Panc1 (cell line): ENCODE data around the gene VASH2. TPM values are rescaled to one million over a fixed set of nuclear protein-coding genes. Genes with fewer than 3 reads are reported as not detected.

Experiments
- ATAC-seq: fragments of 200-7000 bp; cut with Tn5 transposase; 2 replicates; pipeline ENCODE4 v1.9.1; 2020; ENCODE audit warnings: mild to moderate bottlenecking, moderate library complexity
- BruUV-seq: library from RNA; stranded (reverse); fragments of 400-500 nt; replicated peaks from 2 replicates; lab custom pipeline; 2021; lab: Mats Ljungman, UMichigan
- CTCF ChIA-PET: fragments of 300-600 bp; sonication (Branson Sonifier 250); formaldehyde crosslinking; loops from one replicate; lab custom pipeline; 2022; ENCODE audit warnings: antibody characterized with exemption; lab: Charles Lee
- POLR2A ChIA-PET: fragments of 300-600 bp; sonication (Branson Sonifier 250); formaldehyde crosslinking; loops from one replicate; lab custom pipeline; 2022; ENCODE audit warnings: antibody characterized with exemption; lab: Charles Lee
- DNase-seq: peaks from one replicate; pipeline ENCODE4 v3.0.0-alpha.2; 2010; ENCODE audit warnings: low read depth, low spot score
- H3K27ac ChIP-seq: 2 replicates; pipeline ENCODE4 v1.5.1; 2011; ENCODE audit warnings: mild to moderate bottlenecking, low read length, inconsistent platforms
- H3K27me3 ChIP-seq: fragments of 200-500 bp; sonication (Bioruptor generic); 2 replicates; pipeline ENCODE4 v1.6.0; 2014; ENCODE audit warnings: low read length, inconsistent platforms; ENCODE audit not compliant: control insufficient read depth, insufficient read depth
- H3K36me3 ChIP-seq: fragments of 200-500 bp; sonication (Bioruptor generic); 2 replicates; pipeline ENCODE4 v1.5.1; 2014; ENCODE audit warnings: inconsistent platforms, mild to moderate bottlenecking, low read length, moderate library complexity; ENCODE audit not compliant: control insufficient read depth, insufficient read depth
- H3K4me1 ChIP-seq: 2 replicates; pipeline ENCODE4 v1.5.1; 2011; ENCODE audit warnings: inconsistent platforms, mild to moderate bottlenecking, low read length, moderate library complexity; ENCODE audit not compliant: control insufficient read depth, insufficient read depth
- H3K4me3 ChIP-seq, 2 experiments: 2 replicates each; pipeline ENCODE4 v1.5.1; 2011 to 2012; ENCODE audit warnings: low read depth in 2 of 2, low read length in 2 of 2, mild to moderate bottlenecking in 2 of 2, inconsistent platforms in 1 of 2, moderate library complexity in 1 of 2
- H3K9me3 ChIP-seq: fragments of 200-500 bp; sonication (Bioruptor generic); 2 replicates; pipeline ENCODE4 v1.5.1; 2014; ENCODE audit warnings: low read depth, mild to moderate bottlenecking, inconsistent platforms, low read length, moderate library complexity; ENCODE audit not compliant: control insufficient read depth, insufficient read depth
- CTCF ChIP-seq: fragments of 450-650 bp; IDR thresholded peaks from 2 replicates; pipeline ENCODE4 v1.5.1; 2017; ENCODE audit warnings: mild to moderate bottlenecking
- POLR2AphosphoS5 ChIP-seq: IDR thresholded peaks from 2 replicates; pipeline ENCODE4 v1.6.1; 2012; ENCODE audit warnings: mild to moderate bottlenecking, low read depth, low read length, moderate library complexity
- SIN3A ChIP-seq: IDR thresholded peaks from 2 replicates; pipeline ENCODE4 v1.6.1; 2012; ENCODE audit warnings: low read depth, mild to moderate bottlenecking, low read length, moderate library complexity, borderline replicate concordance; ENCODE audit not compliant: insufficient read depth
- TCF7L2 ChIP-seq: IDR thresholded peaks from 2 replicates; pipeline ENCODE4 v1.6.1; 2011; ENCODE audit warnings: mild to moderate bottlenecking, low read depth, low read length, inconsistent platforms
- in situ Hi-C: cut with HindIII; loops from 2 replicates; pipeline ENCODE4 v1.10.0; 2016; ENCODE audit warnings: low sequenced_read_pairs, low pct_unique_long_range_greater_than_20kb
- intact Hi-C: fragments of 100-400 bp; cut with micrococcal nuclease; formaldehyde crosslinking; loops from one replicate; pipeline ENCODE4 v1.10.0; 2022; ENCODE audit not compliant: unreplicated experiment
- total RNA-seq: library from RNA; stranded (reverse); gene quantifications from one replicate; pipeline ENCODE4 v1.2.1, GENCODE V29; 2021; ENCODE audit not compliant: unreplicated experiment
- TF ChIP-seq, protein P1 (sequence below), 2 experiments: IDR thresholded peaks; 2 replicates each; pipeline ENCODE4 v1.6.1; 2011 to 2012; ENCODE audit warnings: low read depth in 2 of 2, control low read depth in 1 of 2, low read length in 1 of 2, mild to moderate bottlenecking in 1 of 2, moderate library complexity in 1 of 2; ENCODE audit not compliant: insufficient read depth in 1 of 2

The VASH2 gene
- total RNA-seq, 1 experiment from 2014 or later, result 1.7 TPM

GRCh38 chr1:212977781-212978645, 27.7 kb downstream of the VASH2 start:
- in situ Hi-C loops, result no loop called here
- no peaks in the 10 kb centered on the region for H3K4me1 ChIP-seq
- no peak overlapping the region for H3K4me3 ChIP-seq
- no peaks in the 10 kb centered on the region for H3K36me3 ChIP-seq
- H3K27me3 ChIP-seq, result no peaks in the 10 kb centered on the region
- TF ChIP-seq POLR2AphosphoS5, result no peak
- no peak for TF ChIP-seq SIN3A
- TF ChIP-seq, protein P1, sequence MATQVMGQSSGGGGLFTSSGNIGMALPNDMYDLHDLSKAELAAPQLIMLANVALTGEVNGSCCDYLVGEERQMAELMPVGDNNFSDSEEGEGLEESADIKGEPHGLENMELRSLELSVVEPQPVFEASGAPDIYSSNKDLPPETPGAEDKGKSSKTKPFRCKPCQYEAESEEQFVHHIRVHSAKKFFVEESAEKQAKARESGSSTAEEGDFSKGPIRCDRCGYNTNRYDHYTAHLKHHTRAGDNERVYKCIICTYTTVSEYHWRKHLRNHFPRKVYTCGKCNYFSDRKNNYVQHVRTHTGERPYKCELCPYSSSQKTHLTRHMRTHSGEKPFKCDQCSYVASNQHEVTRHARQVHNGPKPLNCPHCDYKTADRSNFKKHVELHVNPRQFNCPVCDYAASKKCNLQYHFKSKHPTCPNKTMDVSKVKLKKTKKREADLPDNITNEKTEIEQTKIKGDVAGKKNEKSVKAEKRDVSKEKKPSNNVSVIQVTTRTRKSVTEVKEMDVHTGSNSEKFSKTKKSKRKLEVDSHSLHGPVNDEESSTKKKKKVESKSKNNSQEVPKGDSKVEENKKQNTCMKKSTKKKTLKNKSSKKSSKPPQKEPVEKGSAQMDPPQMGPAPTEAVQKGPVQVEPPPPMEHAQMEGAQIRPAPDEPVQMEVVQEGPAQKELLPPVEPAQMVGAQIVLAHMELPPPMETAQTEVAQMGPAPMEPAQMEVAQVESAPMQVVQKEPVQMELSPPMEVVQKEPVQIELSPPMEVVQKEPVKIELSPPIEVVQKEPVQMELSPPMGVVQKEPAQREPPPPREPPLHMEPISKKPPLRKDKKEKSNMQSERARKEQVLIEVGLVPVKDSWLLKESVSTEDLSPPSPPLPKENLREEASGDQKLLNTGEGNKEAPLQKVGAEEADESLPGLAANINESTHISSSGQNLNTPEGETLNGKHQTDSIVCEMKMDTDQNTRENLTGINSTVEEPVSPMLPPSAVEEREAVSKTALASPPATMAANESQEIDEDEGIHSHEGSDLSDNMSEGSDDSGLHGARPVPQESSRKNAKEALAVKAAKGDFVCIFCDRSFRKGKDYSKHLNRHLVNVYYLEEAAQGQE (IDR thresholded peaks at IDR 0.05; ENCODE audit: insufficient read depth in 1 of 2, low read depth in 2 of 2, low read length in 1 of 2), result no peak
- TF ChIP-seq CTCF, result no peak
- TF ChIP-seq TCF7L2, result no peak
- no peaks in the 10 kb centered on the region for H3K9me3 ChIP-seq
- intact Hi-C loops, result no loop called here
- CTCF ChIA-PET, result interaction anchor here (0.5 kb wide), 1 partner anchor 226 kb away, joined by 5 read pairs; no protein-coding TSS in a partner anchor
- BruUV-seq, result no TSS peak
- POLR2A ChIA-PET, result no interaction called here
- H3K27ac ChIP-seq, result no peak overlapping the region
- ATAC-seq, result no peak
- DNase-seq, result no peak

GRCh38 chr1:212979340-212980122, 29.2 kb downstream of the VASH2 start:
- Histone ChIP-seq H3K27ac (no peak overlapping the region), H3K4me3 (no peak overlapping the region), H3K4me1 (no peaks in the 10 kb centered on the region), H3K9me3 (no peaks in the 10 kb centered on the region), H3K36me3 (no peaks in the 10 kb centered on the region), H3K27me3 (no peaks in the 10 kb centered on the region; the same call in 1 of the 2 replicates)
- intact Hi-C loops (no loop called here), in situ Hi-C loops (no loop called here)
- ChIA-PET CTCF (no interaction called here), POLR2A (no interaction called here)
- no peak for TF ChIP-seq TCF7L2
- TF ChIP-seq SIN3A, result no peak
- TF ChIP-seq POLR2AphosphoS5, result no peak
- TF ChIP-seq CTCF, result no peak
- TF ChIP-seq, protein P1 (IDR thresholded peaks at IDR 0.05; ENCODE audit: insufficient read depth in 1 of 2, low read depth in 2 of 2, low read length in 1 of 2), result no peak
- ATAC-seq (no peak), DNase-seq (no peak)
- no TSS peak for BruUV-seq
